ENCODE data around the gene TMEM243. TPM values are rescaled to one million over a fixed set of nuclear protein-coding genes. Genes with fewer than 3 reads are reported as not detected.

The TMEM243 gene
- total RNA-seq, 1 experiment from 2014 or later: 158 TPM

DNA sequence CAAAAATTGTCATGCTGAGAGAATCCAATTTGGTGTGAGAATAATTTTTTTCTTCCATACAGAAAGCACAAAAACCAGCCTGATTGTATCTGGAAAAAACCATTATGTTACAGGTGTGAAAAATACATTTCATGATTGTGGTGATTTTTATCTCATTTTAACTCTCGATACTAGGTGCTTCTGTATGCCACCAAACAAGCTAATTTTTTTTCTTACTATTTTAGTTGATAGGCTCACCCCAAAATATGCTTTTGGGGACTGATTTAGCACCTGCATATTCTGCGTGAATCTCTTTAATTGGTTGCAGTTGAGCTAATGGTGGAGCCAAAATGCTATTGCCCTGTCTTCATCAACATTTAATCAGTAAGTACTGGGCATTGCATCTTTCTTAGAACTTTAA, 65.4 kb downstream of the TMEM243 start:
- DNase-seq: peak; percentile 46
- Histone ChIP-seq H3K79me2 (ENCODE audit: low read length) (peaks cover 69% of the 10 kb centered on the region), H3K9ac (ENCODE audit: low read length) (peak overlapping the region; percentile 81), H3K9me2 (replicated peaks; ENCODE audit: insufficient read depth, low read length) (no peaks in the 10 kb centered on the region), H3K27me3 (ENCODE audit: low read length) (no peaks in the 10 kb centered on the region), H2AFZ (ENCODE audit: low read length) (no peak overlapping the region), H3K36me3 (ENCODE audit: insufficient read depth, low read length) (peaks cover 20% of the 10 kb centered on the region; the same call in 1 of the 2 replicates), H3K4me1 (ENCODE audit: low read length) (peaks cover 63% of the 10 kb centered on the region), H3K9me3 (ENCODE audit: low read length) (no peaks in the 10 kb centered on the region), H3K27ac (ENCODE audit: low read length) (peak overlapping the region; percentile 80), H3K4me2 (ENCODE audit: low read depth, low read length, poor library complexity, severe bottlenecking) (peak overlapping the region; percentile 87), H4K20me1 (ENCODE audit: insufficient read depth, low read depth, low read length) (peaks cover 38% of the 10 kb centered on the region; the same call in 1 of the 2 replicates), H3K4me3 (ENCODE audit: low read length) (peak overlapping the region; percentile 89)

DNA sequence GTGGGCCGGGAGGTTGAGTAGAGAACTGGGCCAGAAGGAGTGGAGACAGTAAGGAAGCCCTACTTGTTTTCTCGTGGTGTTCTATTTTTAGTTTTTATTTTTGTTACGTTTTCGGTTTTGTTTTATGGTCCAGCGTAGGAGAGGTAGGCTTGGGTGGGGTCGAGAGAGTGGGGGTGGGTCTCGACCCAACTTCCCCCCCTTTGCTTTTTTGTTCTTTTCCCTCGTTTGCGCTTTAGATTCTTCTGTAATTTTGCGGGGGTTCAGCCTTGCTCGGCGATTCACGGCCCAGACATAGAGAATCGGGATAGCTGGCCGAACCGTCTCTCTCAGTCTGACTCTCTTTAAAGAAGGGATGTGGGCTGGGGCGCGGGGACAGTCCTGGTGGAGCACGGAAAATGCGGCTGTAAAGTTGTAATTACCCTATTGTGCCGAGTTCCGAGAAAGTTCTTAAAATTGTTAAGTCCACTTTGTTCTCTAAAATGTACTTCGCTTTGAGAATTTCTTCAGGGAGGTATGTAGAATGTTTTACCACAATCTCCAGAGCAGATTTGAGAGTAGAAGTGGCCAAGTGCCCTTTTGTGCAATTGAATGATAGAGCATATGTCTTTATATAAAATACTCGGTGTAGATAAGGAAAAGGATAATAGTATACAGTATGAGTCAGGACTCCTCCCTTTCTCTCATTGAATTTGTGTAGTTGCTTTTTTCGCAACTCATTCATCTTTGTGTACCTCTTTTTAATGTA, 66.5 kb downstream of the TMEM243 start:
- H3K9me2 ChIP-seq (replicated peaks; ENCODE audit: insufficient read depth, low read length): no peaks in the 10 kb centered on the region
- H3K4me1 ChIP-seq (ENCODE audit: low read length): peaks cover 52% of the 10 kb centered on the region
- peak overlapping the region; percentile 81 for H3K9ac ChIP-seq (ENCODE audit: low read length)
- peak overlapping the region; percentile 80 for H3K27ac ChIP-seq (ENCODE audit: low read length)
- H3K36me3 ChIP-seq (ENCODE audit: insufficient read depth, low read length): peaks cover 20% of the 10 kb centered on the region; the same call in 1 of the 2 replicates
- DNase-seq: peak; percentile 72
- H3K27me3 ChIP-seq (ENCODE audit: low read length): no peaks in the 10 kb centered on the region
- H3K4me3 ChIP-seq (ENCODE audit: low read length): peak overlapping the region; percentile 89
- no peaks in the 10 kb centered on the region for H3K9me3 ChIP-seq (ENCODE audit: low read length)
- peaks cover 38% of the 10 kb centered on the region; the same call in 1 of the 2 replicates for H4K20me1 ChIP-seq (ENCODE audit: insufficient read depth, low read depth, low read length)
- H2AFZ ChIP-seq (ENCODE audit: low read length): no peak overlapping the region
- H3K79me2 ChIP-seq (ENCODE audit: low read length): peaks cover 58% of the 10 kb centered on the region
- peak overlapping the region; percentile 87 for H3K4me2 ChIP-seq (ENCODE audit: low read depth, low read length, poor library complexity, severe bottlenecking)

DNA sequence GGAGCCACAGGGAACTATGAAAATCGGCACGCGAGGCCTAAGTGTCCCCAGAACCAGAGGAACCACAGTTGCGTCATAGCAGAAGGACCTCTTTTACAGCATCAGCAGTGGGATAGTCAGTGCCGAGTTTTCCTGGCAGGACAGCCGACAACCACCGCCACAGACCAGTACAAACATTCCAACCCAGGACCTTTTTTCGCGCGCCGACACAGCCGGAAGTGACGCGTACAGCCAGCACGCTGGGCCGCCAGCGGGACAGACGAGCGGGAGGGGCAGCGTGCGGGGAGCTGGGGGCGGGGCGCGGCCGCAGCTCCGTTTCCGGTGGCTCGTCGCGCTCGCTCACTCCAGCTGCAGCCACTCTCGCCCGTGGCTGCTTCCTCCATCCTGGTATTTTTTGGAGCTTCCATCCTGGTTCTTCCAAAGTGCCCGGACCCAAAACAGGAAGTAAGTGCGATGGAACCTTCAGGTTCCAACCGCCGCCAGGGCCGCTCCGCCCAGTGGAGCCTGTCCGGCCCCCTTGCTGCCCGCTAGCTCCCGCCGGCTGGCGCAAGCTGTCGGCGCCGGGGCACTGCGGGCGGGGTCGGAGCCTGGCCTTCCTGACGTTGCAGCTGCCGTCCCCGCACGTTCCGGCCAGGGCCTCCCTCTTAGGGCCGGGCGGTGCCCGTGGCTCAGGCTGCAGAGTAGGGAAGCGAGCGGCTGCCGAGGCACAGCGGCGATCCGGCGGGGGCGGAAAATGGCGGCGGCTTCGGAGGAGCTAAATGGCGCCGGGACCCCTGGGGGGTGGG, 67.2 kb downstream of the TMEM243 start, which contains the start of gene DMTF1:
TSS of gene DMTF1 (plus strand) at position 342 of the 785 bp plus-strand sequence. CDS start 12,489 bp downstream, outside the sequence.
- H3K9me3 ChIP-seq (ENCODE audit: low read length): no peaks in the 10 kb centered on the region
- H3K4me3 ChIP-seq (ENCODE audit: low read length): peak within 1 kb of the TSS; percentile 89
- peaks cover 36% of the 10 kb centered on the region; the same call in 1 of the 2 replicates for H4K20me1 ChIP-seq (ENCODE audit: insufficient read depth, low read depth, low read length)
- peak within 1 kb of the TSS; percentile 92 for H2AFZ ChIP-seq (ENCODE audit: low read length)
- peak within 1 kb of the TSS; percentile 87 for H3K4me2 ChIP-seq (ENCODE audit: low read depth, low read length, poor library complexity, severe bottlenecking)
- peak; percentile 96 for DNase-seq
- H3K36me3 ChIP-seq (ENCODE audit: insufficient read depth, low read length): peaks cover 19% of the 10 kb centered on the region; the same call in 1 of the 2 replicates
- H3K79me2 ChIP-seq (ENCODE audit: low read length): peaks cover 50% of the 10 kb centered on the region
- no peaks in the 10 kb centered on the region for H3K27me3 ChIP-seq (ENCODE audit: low read length)
- H3K27ac ChIP-seq (ENCODE audit: low read length): peak within 1 kb of the TSS; percentile 80
- H3K4me1 ChIP-seq (ENCODE audit: low read length): peaks cover 44% of the 10 kb centered on the region
- no peaks in the 10 kb centered on the region for H3K9me2 ChIP-seq (replicated peaks; ENCODE audit: insufficient read depth, low read length)
- peak within 1 kb of the TSS; percentile 81 for H3K9ac ChIP-seq (ENCODE audit: low read length)

DNA sequence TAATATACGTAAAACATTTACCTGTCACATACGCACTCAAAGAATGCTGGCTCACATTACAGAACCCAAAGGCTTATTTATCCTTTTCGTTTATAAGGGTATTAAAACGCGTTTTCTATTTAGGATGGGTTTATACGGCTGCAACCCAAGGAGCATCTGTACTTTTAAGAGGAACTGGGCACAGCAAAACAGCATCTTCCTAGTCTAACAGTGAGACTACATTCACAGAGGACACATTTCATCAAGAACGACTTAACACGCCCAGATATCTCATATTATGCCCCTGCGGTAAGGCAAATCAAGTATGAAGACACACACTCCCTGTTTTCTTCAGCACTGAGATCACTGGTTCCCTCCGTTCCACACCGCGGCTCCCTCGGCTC, 67.8 kb downstream of the TMEM243 start:
- H3K36me3 ChIP-seq (ENCODE audit: insufficient read depth, low read length): peaks cover 14% of the 10 kb centered on the region; the same call in 1 of the 2 replicates
- H3K4me2 ChIP-seq (ENCODE audit: low read depth, low read length, poor library complexity, severe bottlenecking): peak overlapping the region; percentile 87
- H3K27ac ChIP-seq (ENCODE audit: low read length): peak overlapping the region; percentile 58
- no peaks in the 10 kb centered on the region for H3K9me3 ChIP-seq (ENCODE audit: low read length)
- peaks cover 44% of the 10 kb centered on the region for H3K79me2 ChIP-seq (ENCODE audit: low read length)
- peak overlapping the region; percentile 89 for H3K4me3 ChIP-seq (ENCODE audit: low read length)
- H3K4me1 ChIP-seq (ENCODE audit: low read length): peaks cover 39% of the 10 kb centered on the region
- peaks cover 31% of the 10 kb centered on the region; the same call in 1 of the 2 replicates for H4K20me1 ChIP-seq (ENCODE audit: insufficient read depth, low read depth, low read length)
- peak overlapping the region; percentile 92 for H2AFZ ChIP-seq (ENCODE audit: low read length)
- no peaks in the 10 kb centered on the region for H3K9me2 ChIP-seq (replicated peaks; ENCODE audit: insufficient read depth, low read length)
- no peak for DNase-seq
- no peaks in the 10 kb centered on the region for H3K27me3 ChIP-seq (ENCODE audit: low read length)
- peak overlapping the region; percentile 81 for H3K9ac ChIP-seq (ENCODE audit: low read length)

DNA sequence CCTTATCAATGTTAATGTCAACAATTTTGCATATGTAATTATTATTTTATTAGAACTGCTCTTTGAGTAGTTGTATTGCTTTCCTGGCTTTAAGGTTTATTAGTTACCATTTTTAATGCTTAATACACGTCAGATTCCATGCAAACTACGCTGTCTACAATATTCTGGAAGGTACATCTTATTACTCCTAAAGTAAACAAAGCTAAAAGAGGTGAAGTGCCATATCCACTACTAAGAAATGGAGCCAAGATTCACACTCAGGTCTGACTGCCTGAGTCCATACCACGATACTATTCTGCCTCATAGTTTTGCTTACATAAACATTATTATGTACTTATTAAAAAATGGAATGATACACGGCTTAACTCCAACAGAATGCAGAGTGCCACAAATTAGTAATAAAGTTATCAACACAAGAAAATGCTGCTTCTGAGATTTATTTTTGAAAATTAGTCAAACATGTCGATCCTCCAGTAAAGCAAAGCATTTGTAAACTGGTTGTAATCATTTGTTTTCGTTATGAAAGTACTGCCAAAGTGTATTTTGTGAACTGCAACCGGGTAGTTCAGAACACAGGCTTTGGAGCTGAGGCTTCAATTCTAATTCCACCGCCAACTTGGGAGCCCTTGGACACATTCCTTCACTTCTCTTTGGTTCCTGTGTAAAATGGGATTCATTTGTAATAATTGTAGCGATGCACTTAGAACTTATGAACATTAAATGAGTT, 68.4 kb downstream of the TMEM243 start:
- Histone ChIP-seq H2AFZ (ENCODE audit: low read length) (peak overlapping the region; percentile 92), H3K79me2 (ENCODE audit: low read length) (peaks cover 39% of the 10 kb centered on the region), H3K27me3 (ENCODE audit: low read length) (no peaks in the 10 kb centered on the region), H3K4me3 (ENCODE audit: low read length) (peak overlapping the region; percentile 89), H3K9me2 (replicated peaks; ENCODE audit: insufficient read depth, low read length) (no peaks in the 10 kb centered on the region), H4K20me1 (ENCODE audit: insufficient read depth, low read depth, low read length) (peaks cover 26% of the 10 kb centered on the region; the same call in 1 of the 2 replicates), H3K27ac (ENCODE audit: low read length) (peak overlapping the region; percentile 58; the same call in 1 of the 2 replicates), H3K4me1 (ENCODE audit: low read length) (peaks cover 33% of the 10 kb centered on the region), H3K4me2 (ENCODE audit: low read depth, low read length, poor library complexity, severe bottlenecking) (peak overlapping the region; percentile 87), H3K36me3 (ENCODE audit: insufficient read depth, low read length) (peaks cover 8% of the 10 kb centered on the region; the same call in 1 of the 2 replicates), H3K9me3 (ENCODE audit: low read length) (no peaks in the 10 kb centered on the region), H3K9ac (ENCODE audit: low read length) (peak overlapping the region; percentile 81)
- no peak for DNase-seq

DNA sequence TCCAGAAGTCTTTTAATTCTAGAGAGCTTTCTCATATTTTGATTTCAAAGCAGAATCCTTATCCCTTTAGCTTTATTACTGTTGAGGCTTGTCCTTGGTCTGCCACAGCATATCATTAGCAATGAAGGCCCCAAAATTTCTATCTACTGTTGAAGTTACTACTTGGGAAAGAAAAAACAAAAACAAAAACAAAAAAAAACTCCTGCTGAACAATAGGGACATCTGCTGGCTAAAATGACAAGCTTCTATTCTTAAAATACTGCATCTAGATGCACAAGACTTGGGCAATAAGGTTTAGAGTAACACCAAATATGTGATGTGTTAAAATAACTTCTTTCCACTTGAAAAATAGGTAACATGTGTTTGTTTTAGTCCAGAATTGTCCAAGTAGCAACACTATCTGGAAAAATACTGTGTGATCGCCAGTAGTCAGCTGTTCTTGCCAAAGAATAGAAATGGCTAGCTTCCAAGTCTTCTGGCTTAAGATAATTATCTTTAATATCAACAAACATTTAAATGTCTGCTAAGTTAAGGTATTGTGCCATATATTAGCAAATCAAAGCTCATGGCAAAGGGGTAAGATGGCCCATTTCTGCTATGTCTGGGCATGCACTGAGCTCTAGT, 71.1 kb downstream of the TMEM243 start:
- no peak overlapping the region for H3K27ac ChIP-seq (ENCODE audit: low read length)
- H3K9me2 ChIP-seq (replicated peaks; ENCODE audit: insufficient read depth, low read length): no peaks in the 10 kb centered on the region
- H3K27me3 ChIP-seq (ENCODE audit: low read length): no peaks in the 10 kb centered on the region
- H3K4me3 ChIP-seq (ENCODE audit: low read length): no peak overlapping the region
- peaks cover 12% of the 10 kb centered on the region for H3K79me2 ChIP-seq (ENCODE audit: low read length)
- peaks cover 19% of the 10 kb centered on the region for H3K4me1 ChIP-seq (ENCODE audit: low read length)
- peaks cover 5% of the 10 kb centered on the region; the same call in 1 of the 2 replicates for H4K20me1 ChIP-seq (ENCODE audit: insufficient read depth, low read depth, low read length)
- no peak overlapping the region for H2AFZ ChIP-seq (ENCODE audit: low read length)
- H3K9ac ChIP-seq (ENCODE audit: low read length): no peak overlapping the region
- no peaks in the 10 kb centered on the region for H3K9me3 ChIP-seq (ENCODE audit: low read length)
- H3K4me2 ChIP-seq (ENCODE audit: low read depth, low read length, poor library complexity, severe bottlenecking): no peak overlapping the region
- no peak for DNase-seq
- no peaks in the 10 kb centered on the region for H3K36me3 ChIP-seq (ENCODE audit: insufficient read depth, low read length)

DNA sequence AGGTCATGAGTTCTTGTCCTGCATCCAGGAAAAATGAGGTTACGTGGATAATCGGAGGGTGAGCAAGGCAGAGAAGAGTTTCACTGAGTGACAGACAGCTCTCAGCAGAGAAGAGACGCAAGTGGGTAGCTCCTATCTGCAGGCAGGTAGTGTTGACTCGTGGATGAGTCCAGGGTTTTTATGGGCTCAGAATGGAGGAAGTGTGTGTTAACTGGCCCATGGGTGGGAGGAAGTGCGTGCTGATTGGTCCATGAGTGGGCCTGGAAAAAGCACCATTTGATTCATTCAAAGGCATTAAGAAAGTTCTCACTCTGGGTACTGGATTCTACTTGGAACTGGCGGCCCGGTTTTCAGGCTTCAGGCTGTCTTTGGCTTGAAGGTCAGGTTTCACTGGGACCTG, 72.0 kb downstream of the TMEM243 start:
- H3K79me2 ChIP-seq (ENCODE audit: low read length): peaks cover 2% of the 10 kb centered on the region
- no peak overlapping the region for H3K9ac ChIP-seq (ENCODE audit: low read length)
- peaks cover 19% of the 10 kb centered on the region for H3K4me1 ChIP-seq (ENCODE audit: low read length)
- no peaks in the 10 kb centered on the region for H4K20me1 ChIP-seq (ENCODE audit: insufficient read depth, low read depth, low read length)
- no peak overlapping the region for H3K4me3 ChIP-seq (ENCODE audit: low read length)
- no peak overlapping the region for H2AFZ ChIP-seq (ENCODE audit: low read length)
- no peaks in the 10 kb centered on the region for H3K9me3 ChIP-seq (ENCODE audit: low read length)
- no peak for DNase-seq
- no peaks in the 10 kb centered on the region for H3K36me3 ChIP-seq (ENCODE audit: insufficient read depth, low read length)
- H3K27ac ChIP-seq (ENCODE audit: low read length): no peak overlapping the region
- H3K4me2 ChIP-seq (ENCODE audit: low read depth, low read length, poor library complexity, severe bottlenecking): no peak overlapping the region
- H3K27me3 ChIP-seq (ENCODE audit: low read length): no peaks in the 10 kb centered on the region
- H3K9me2 ChIP-seq (replicated peaks; ENCODE audit: insufficient read depth, low read length): no peaks in the 10 kb centered on the region
